Astrocyte of the cerebellum (primary cell): ENCODE results near the gene NISCH.

Source experiments
- DNase-seq: peaks from one replicate; pipeline ENCODE4 v3.0.0-alpha.2; 2011; ENCODE audit warnings: low read depth
- H3K4me3 ChIP-seq: 2 replicates; pipeline ENCODE4 v1.5.1; 2011; ENCODE audit warnings: mild to moderate bottlenecking, low read depth, low read length, moderate library complexity
- in situ Hi-C: cut with HindIII; loops from 2 replicates; pipeline ENCODE4 v1.10.0; 2017; ENCODE audit warnings: low sequenced_read_pairs
- TF ChIP-seq, protein P1 (sequence below): IDR thresholded peaks from 2 replicates; pipeline ENCODE4 v1.5.1; 2012; ENCODE audit warnings: low read length, low read depth, moderate library complexity, mild to moderate bottlenecking; ENCODE audit errors: missing control alignments

NISCH gene

DNA sequence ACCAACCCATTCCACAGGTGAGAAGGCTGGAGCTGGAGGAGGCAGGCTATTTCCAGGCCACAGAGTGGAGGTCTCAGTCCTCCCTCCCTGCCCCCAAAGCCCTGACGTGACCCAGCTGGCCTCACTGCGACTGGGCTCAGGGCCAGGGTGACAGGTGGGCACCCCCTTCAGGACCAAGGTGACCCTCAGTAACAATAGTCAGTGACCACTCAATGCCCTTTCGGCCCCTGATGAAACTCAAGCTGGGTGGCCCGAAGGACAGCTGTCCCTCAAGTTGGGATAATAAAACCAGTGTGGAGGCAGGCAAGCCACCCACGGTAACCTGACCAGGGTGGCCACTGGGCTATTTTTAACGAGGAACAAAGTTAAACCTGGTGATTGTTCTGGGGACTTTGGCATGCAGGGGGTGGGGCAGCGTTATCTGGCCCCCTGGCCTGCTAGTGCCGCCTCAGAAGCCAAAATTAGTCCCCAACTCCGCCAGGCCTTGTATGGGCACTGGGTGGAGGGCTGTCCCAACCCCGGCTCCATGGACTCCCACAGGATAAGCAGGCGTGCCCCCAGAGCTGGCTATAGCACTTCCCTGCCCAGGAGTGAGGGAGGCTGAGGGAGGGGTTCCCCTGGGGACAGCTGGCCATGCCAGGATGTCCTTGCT, 2.7 kb upstream of the NISCH start:
- no peak for DNase-seq
- in situ Hi-C loops: no loop called here
- H3K4me3 ChIP-seq: no peak overlapping the region
- TF ChIP-seq, protein P1, sequence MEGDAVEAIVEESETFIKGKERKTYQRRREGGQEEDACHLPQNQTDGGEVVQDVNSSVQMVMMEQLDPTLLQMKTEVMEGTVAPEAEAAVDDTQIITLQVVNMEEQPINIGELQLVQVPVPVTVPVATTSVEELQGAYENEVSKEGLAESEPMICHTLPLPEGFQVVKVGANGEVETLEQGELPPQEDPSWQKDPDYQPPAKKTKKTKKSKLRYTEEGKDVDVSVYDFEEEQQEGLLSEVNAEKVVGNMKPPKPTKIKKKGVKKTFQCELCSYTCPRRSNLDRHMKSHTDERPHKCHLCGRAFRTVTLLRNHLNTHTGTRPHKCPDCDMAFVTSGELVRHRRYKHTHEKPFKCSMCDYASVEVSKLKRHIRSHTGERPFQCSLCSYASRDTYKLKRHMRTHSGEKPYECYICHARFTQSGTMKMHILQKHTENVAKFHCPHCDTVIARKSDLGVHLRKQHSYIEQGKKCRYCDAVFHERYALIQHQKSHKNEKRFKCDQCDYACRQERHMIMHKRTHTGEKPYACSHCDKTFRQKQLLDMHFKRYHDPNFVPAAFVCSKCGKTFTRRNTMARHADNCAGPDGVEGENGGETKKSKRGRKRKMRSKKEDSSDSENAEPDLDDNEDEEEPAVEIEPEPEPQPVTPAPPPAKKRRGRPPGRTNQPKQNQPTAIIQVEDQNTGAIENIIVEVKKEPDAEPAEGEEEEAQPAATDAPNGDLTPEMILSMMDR: no peak

DNA sequence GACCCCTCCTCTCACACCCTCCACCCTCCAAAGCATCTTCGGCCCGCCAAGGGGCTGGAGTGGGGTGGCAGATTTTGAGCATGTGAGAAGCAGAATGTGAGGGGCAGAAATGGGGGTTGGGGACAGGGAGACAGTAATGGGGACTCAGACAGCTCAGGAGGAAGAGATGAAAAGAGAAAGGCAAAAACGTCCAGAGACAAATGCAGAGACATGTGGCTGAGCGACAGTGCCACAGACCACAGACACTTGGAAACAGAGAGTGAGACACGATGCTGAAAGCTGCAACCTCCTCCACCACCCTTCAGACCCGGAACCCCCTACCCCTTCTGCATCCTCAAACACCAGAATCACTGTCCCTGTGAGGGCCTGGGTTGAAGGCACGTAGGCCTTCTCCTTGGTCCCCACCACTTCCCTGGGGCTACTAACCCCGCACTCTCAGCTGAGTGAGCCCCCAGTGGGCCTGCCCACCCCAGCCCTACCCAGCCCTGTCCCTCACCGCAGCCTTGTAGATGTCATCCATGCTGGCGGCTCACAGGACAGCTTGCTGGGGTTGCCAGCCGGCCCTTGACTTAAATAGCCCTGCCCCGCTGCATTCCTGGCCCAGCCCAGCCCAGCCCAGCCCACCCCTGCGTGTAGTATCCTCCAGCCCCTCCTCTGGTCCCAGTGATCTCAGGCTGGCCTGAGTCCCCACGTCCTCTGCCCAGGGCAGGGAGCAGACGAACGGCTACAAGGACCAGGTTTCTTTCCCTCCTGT, 1.7 kb upstream of the NISCH start, which contains the start of gene TNNC1:
Gene TNNC1, minus strand, starts transcription at position 546 of the 754 bp plus-strand sequence. Its CDS starts 26 bp downstream, at position 520.
- peak within 1 kb of the TSS; percentile 91 for H3K4me3 ChIP-seq
- no peak for DNase-seq
- in situ Hi-C loops: no loop called here
- TF ChIP-seq, protein P1: no peak

DNA sequence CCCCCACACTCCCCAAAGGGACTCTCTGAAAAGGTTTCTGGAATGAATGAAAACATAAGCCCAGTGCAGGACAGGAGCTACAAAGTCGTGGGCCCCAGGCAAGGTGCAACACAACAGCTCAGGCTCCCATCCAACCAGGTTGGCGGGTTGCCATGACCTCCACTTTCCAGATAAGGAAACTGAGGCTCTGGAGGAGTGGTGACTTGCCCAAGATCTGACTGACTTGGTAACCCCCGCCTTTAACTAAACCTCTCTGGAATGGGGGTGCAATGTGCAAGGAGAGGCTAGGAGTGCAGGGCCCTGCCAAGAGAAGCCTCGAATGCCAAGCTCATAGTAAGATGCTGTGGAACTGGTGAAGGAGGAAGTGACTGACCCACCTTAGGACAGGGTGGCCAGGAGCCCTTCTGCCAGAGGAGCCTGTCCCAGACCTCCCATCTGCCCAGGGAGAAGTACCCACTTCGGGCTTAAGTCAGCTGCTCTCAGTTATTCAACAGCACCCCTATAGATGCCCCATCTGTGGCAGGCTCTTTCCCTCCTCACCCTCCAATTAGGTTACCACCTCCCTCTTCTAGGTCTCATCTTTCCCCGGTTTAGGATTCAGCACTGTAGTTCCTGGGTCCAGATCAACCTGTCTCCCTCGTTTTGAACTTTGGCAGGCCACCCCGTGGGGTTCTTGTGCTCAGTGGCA, 1.0 kb upstream of the NISCH start:
- in situ Hi-C loops: no loop called here
- no peak for DNase-seq
- TF ChIP-seq, protein P1: no peak
- H3K4me3 ChIP-seq: no peak overlapping the region

DNA sequence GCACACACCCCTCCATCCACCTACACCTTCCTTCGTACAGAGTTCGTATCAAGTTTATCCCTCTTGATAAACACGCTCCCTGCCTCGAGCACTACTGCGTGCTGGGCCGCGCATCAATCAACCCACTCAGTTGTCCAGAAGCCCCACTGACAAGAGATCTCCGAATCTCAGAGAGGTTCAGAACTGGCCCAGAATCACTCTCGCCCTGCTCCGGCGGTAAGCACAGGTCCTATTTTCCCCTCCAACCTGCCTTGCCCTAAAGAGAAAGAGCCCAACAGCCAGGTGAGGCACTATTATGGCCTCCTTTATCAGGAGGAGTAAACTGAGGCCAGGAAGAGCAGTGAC, 494 bp upstream of the NISCH start:
- TF ChIP-seq, protein P1: no peak
- in situ Hi-C loops: no loop called here
- H3K4me3 ChIP-seq: peak overlapping the region; percentile 91
- DNase-seq: no peak

DNA sequence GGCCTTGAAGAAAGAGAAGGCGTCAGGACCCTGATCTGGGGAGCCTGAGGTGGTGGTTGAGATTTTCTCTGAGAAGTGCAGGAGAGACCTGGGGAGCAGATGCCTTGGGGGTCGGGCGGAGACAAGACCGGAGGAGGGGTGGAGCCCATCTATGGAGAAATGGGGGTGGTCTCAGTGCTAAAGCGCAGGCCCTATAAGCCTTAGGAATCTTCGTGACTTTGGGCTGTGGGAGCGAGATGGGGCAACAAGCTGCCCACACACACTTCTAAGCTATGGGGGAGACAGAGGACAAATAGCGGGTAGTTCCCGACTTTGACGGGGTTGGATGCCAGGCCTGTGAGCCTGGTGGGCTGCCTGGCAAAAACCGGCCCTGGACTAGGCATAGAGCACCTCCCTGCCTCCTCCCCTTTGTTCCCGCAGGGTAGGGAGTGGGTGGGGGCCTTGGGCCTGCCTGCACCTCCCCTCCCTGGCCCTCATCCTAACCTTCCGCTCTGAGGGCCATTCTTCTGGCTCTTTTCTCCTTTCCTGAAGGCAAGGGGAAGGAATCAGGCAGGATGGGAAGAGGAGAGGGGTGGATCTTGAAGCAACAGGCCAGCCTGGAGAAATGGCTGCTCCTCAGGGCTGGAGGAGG, 880 bp downstream of the NISCH start:
- peak overlapping the region; percentile 91 for H3K4me3 ChIP-seq
- no peak for DNase-seq
- TF ChIP-seq, protein P1: no peak
- in situ Hi-C loops: no loop called here

DNA sequence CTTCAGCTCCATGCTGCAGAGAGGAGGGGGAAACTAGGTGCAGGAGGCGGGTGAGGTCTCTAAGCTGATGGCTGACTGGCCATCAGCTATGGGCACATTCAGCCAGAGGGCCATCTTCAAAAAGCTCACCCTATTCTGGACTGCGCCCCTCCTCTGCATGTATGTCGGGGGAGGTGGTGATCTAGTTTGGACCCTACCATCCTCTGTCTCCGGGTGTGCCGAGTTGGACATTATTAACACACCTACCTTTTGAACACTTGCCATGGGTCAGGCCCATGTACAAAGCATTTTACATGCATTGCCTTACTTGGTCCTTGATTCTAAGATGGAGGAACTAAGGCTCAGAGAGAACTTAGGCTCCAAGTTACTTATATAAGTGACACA, 1.4 kb downstream of the NISCH start:
- H3K4me3 ChIP-seq: peak overlapping the region; percentile 91
- TF ChIP-seq, protein P1: no peak
- in situ Hi-C loops: no loop called here
- no peak for DNase-seq
